Lung (tissue), 12 donors: Measurements from ENCODE around the gene WNT7B. TPM values are rescaled to one million over a fixed set of nuclear protein-coding genes. Genes with fewer than 3 reads are reported as not detected.
A peak's percentile ranks its signal among the peaks of the same experiment; 100 is the strongest.

Experiments used
- ATAC-seq: fragments of 200-7000 bp; cut with Tn5 transposase; one replicate; pipeline ENCODE4 v1.9.1; 2020; ENCODE audit warnings: moderate number of reproducible peaks; ENCODE audit not compliant: insufficient read depth, low FRiP score
- DNase-seq, 3 donors: peaks; one replicate each; pipeline ENCODE4 v3.0.0-alpha.2; 2013 to 2017
- H3K27ac ChIP-seq, 2 donors: one replicate each; pipeline ENCODE4 v1.5.1; 2013; ENCODE audit warnings: mild to moderate bottlenecking in 2 of 2, moderate library complexity in 2 of 2, control low read depth in 1 of 2, inconsistent platforms in 1 of 2, low read depth in 1 of 2, low read length in 1 of 2
- H3K27me3 ChIP-seq, 3 donors: one replicate each; pipeline ENCODE4 v1.5.1; 2013; ENCODE audit warnings: low read length in 2 of 3; ENCODE audit not compliant: control insufficient read depth in 3 of 3, insufficient read depth in 3 of 3
- H3K36me3 ChIP-seq, 4 donors: one replicate each; pipeline ENCODE4 v1.5.1; 2013; ENCODE audit warnings: low read length in 4 of 4, mild to moderate bottlenecking in 1 of 4, moderate library complexity in 1 of 4; ENCODE audit not compliant: control insufficient read depth in 4 of 4, insufficient read depth in 4 of 4
- H3K4me1 ChIP-seq, 5 donors: one replicate each; pipeline ENCODE4 v1.5.1; 2013; ENCODE audit warnings: low read length in 5 of 5, mild to moderate bottlenecking in 2 of 5, moderate library complexity in 1 of 5; ENCODE audit not compliant: control insufficient read depth in 5 of 5, insufficient read depth in 5 of 5
- H3K4me3 ChIP-seq: one replicate; pipeline ENCODE4 v1.5.1; 2013; ENCODE audit warnings: mild to moderate bottlenecking, control low read depth, moderate library complexity
- H3K9ac ChIP-seq, 2 donors: one replicate each; pipeline ENCODE4 v1.5.1; 2013; ENCODE audit warnings: low read length in 2 of 2, control low read depth in 1 of 2; ENCODE audit not compliant: insufficient read depth in 1 of 2
- H3K9me3 ChIP-seq, 4 donors: one replicate each; pipeline ENCODE4 v1.5.1; 2013; ENCODE audit warnings: low read length in 3 of 4, mild to moderate bottlenecking in 1 of 4, moderate library complexity in 1 of 4; ENCODE audit not compliant: control insufficient read depth in 4 of 4, insufficient read depth in 3 of 4
- CTCF ChIP-seq: IDR thresholded peaks from 2 replicates; pipeline ENCODE4 v1.5.1; 2012; ENCODE audit warnings: mild to moderate bottlenecking; ENCODE audit errors: control extremely low read depth, extremely low read depth
- WGBS, 2 donors: extraction: QIAGEN DNeasy Blood & Tissue Kit; methylation state at CpG; one replicate each; pipeline ENCODE4 v1.1.7; 2013; 5-methylcytosine and 5-hydroxymethylcytosine counted together
- polyA plus RNA-seq, 2 donors: library from polyadenylated mRNA; stranded (reverse); fragments of 200-250 nt; gene quantifications; one replicate each; pipeline ENCODE4 v1.2.1, GENCODE V29; 2013
- total RNA-seq, 2 donors: library from RNA; depleted of rRNA in 1 of 2; stranded (reverse); fragments of >200 nt in 1 of 2; gene quantifications; one replicate each; pipeline ENCODE4 v1.2.1, GENCODE V29; 2014 to 2021
- donor health status: control.
- donor health status: control.
- donor health status: Bipolar disorder and iron deficiency.
- donor health status: healthy.
- donor health status: DM: yes; HTN: yes; CAD: no.

WNT7B gene
- total and polyA plus RNA-seq, 4 donors, result 3.5 to 12.5 (median 6.5) TPM

GRCh38 chr22:45934659-45935341, 42.2 kb downstream of the WNT7B start:
- Histone ChIP-seq H3K27ac (no peak overlapping the region), H3K36me3 (no peaks in the 10 kb centered on the region), H3K4me1 (no peaks in the 10 kb centered on the region), H3K9me3 (peaks cover 0 to 9% (median 2%) of the 10 kb centered on the region in 4 donors), H3K4me3 (no peak overlapping the region), H3K9ac (no peak overlapping the region), H3K27me3 (no peaks in the 10 kb centered on the region)
- DNase-seq (peak in 1 of 3 donors; percentile 22), ATAC-seq (peak; percentile 82)
- no peak for TF ChIP-seq CTCF
- 40 to 58% methylated on average over 27 of the region's 27 CpGs for WGBS, 2 donors

GRCh38 chr22:45934168-45934564, 42.8 kb downstream of the WNT7B start:
- no peak for ATAC-seq
- H3K9ac ChIP-seq, result no peak overlapping the region

GRCh38 chr22:45933506-45934167, 43.3 kb downstream of the WNT7B start:
- DNase-seq (no peak), ATAC-seq (no peak)
- Histone ChIP-seq H3K9ac (no peak overlapping the region), H3K36me3 (no peaks in the 10 kb centered on the region), H3K9me3 (peaks cover 0 to 7% (median 0%) of the 10 kb centered on the region in 4 donors), H3K4me1 (no peaks in the 10 kb centered on the region), H3K27ac (no peak overlapping the region), H3K27me3 (peaks cover 0 to 2% (median 0%) of the 10 kb centered on the region in 3 donors), H3K4me3 (no peak overlapping the region)
- TF ChIP-seq CTCF, result no peak
- whole genome bisulfite sequencing, 2 donors, result 88 to 93% methylated on average over 18 of the region's 18 CpGs

More at GRCh38 chr22:45934168-45934564, 42.8 kb downstream of the WNT7B start:
- Histone ChIP-seq H3K27me3 (peaks cover 0 to 2% (median 0%) of the 10 kb centered on the region in 3 donors), H3K4me1 (no peaks in the 10 kb centered on the region), H3K36me3 (no peaks in the 10 kb centered on the region), H3K27ac (no peak overlapping the region), H3K4me3 (no peak overlapping the region), H3K9me3 (peaks cover 0 to 9% (median 2%) of the 10 kb centered on the region in 4 donors)
- no peak for TF ChIP-seq CTCF
- no peak for DNase-seq
- WGBS, 2 donors, result 75 to 86% methylated on average over 6 of the region's 6 CpGs
